ENCODE measurements around the gene CEMIP. TPM values are rescaled to one million over a fixed set of nuclear protein-coding genes. Genes with fewer than 3 reads are reported as not detected.

CEMIP gene
- polyA plus RNA-seq, 3 donors: not detected

GRCh38 chr15:80837006-80837405, 57.8 kb downstream of the CEMIP start:
- H3K4me1 Mint-ChIP-seq: no peaks in the 10 kb centered on the region
- H3K9ac ChIP-seq (ENCODE audit: insufficient read depth, low read length, poor library complexity, severe bottlenecking): no peak overlapping the region
- intact Hi-C loops (cut with micrococcal nuclease): no loop called here
- H3K79me2 ChIP-seq (ENCODE audit: insufficient read depth, low read length): no peaks in the 10 kb centered on the region
- no peak overlapping the region for H3K27ac Mint-ChIP-seq
- no peak overlapping the region for H2AFZ ChIP-seq (ENCODE audit: insufficient read depth, low read depth, low read length, poor library complexity, severe bottlenecking)
- peaks cover 0 to 12% (median 6%) of the 10 kb centered on the region in 3 donors for H3K27me3 Mint-ChIP-seq (ENCODE audit: low read depth in 3 of 3)
- H3K36me3 Mint-ChIP-seq: no peaks in the 10 kb centered on the region
- no peak overlapping the region for H3K4me3 Mint-ChIP-seq
- no peaks in the 10 kb centered on the region for H3K9me3 Mint-ChIP-seq
- H3K27me3 ChIP-seq (ENCODE audit: control insufficient read depth in 2 of 2, insufficient read depth in 2 of 2, low read length in 2 of 2): no peaks in the 10 kb centered on the region
- 96% methylated on average over 3 of the region's 3 CpGs for WGBS (ENCODE audit: insufficient coverage)
- H3K27ac ChIP-seq (ENCODE audit: low read depth in 1 of 2, low read length in 2 of 2): no peak overlapping the region
- H3K4me3 ChIP-seq (replicated peaks in 1 of 3; ENCODE audit: low read depth in 2 of 3, low read length in 3 of 3): no peak overlapping the region
- no peaks in the 10 kb centered on the region for H3K36me3 ChIP-seq (replicated peaks in 1 of 2; ENCODE audit: control insufficient read depth in 1 of 2, insufficient read depth in 2 of 2, low read length in 2 of 2)
- no peak for DNase-seq
- TF ChIP-seq, protein P1, sequence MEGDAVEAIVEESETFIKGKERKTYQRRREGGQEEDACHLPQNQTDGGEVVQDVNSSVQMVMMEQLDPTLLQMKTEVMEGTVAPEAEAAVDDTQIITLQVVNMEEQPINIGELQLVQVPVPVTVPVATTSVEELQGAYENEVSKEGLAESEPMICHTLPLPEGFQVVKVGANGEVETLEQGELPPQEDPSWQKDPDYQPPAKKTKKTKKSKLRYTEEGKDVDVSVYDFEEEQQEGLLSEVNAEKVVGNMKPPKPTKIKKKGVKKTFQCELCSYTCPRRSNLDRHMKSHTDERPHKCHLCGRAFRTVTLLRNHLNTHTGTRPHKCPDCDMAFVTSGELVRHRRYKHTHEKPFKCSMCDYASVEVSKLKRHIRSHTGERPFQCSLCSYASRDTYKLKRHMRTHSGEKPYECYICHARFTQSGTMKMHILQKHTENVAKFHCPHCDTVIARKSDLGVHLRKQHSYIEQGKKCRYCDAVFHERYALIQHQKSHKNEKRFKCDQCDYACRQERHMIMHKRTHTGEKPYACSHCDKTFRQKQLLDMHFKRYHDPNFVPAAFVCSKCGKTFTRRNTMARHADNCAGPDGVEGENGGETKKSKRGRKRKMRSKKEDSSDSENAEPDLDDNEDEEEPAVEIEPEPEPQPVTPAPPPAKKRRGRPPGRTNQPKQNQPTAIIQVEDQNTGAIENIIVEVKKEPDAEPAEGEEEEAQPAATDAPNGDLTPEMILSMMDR (IDR thresholded peaks at IDR 0.05): no peak
- H4K20me1 ChIP-seq (ENCODE audit: insufficient read depth, low read length): no peaks in the 10 kb centered on the region
- no peak overlapping the region for H3K4me2 ChIP-seq (replicated peaks; ENCODE audit: extremely low read depth, low read length, poor library complexity, severe bottlenecking)
- H3K4me1 ChIP-seq (ENCODE audit: control insufficient read depth in 1 of 2, insufficient read depth in 2 of 2, low read length in 2 of 2): no peaks in the 10 kb centered on the region
- H3K9me3 ChIP-seq (replicated peaks in 1 of 2; ENCODE audit: control insufficient read depth in 1 of 2, insufficient read depth in 1 of 2, low read length in 2 of 2): no peaks in the 10 kb centered on the region

DNA sequence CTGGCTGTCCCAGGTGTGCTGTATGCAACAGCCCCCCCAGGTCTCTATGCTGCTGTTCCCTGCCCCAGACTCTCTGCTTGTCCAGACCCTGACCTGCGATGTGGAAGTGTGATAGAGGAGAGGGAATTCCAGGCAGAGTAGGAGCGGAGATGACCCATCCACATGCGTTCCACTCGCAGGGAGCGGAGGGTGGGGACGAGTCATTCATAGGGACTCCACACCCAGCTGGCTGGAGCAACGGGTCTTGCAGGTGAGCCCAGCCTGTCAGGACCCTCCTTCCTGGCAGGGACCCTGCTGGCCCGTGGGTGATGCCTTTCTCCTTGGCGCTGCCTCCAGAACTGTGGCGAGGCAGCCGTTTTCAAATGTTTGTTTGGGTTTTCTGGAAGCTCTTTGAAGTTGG, 58.8 kb downstream of the CEMIP start:
- intact Hi-C loops (cut with micrococcal nuclease): no loop called here
- H3K27ac ChIP-seq (ENCODE audit: low read depth in 1 of 2, low read length in 2 of 2): no peak overlapping the region
- TF ChIP-seq, protein P1 (IDR thresholded peaks at IDR 0.05): no peak
- H3K9ac ChIP-seq (ENCODE audit: insufficient read depth, low read length, poor library complexity, severe bottlenecking): no peak overlapping the region
- H4K20me1 ChIP-seq (ENCODE audit: insufficient read depth, low read length): no peaks in the 10 kb centered on the region
- H3K9me3 ChIP-seq (replicated peaks in 1 of 2; ENCODE audit: control insufficient read depth in 1 of 2, insufficient read depth in 1 of 2, low read length in 2 of 2): no peaks in the 10 kb centered on the region
- H3K27ac Mint-ChIP-seq: peak overlapping the region in 1 of 7 donors; percentile 60
- H3K36me3 ChIP-seq (replicated peaks in 1 of 2; ENCODE audit: control insufficient read depth in 1 of 2, insufficient read depth in 2 of 2, low read length in 2 of 2): no peaks in the 10 kb centered on the region
- H3K4me3 Mint-ChIP-seq: no peak overlapping the region
- H3K27me3 ChIP-seq (ENCODE audit: control insufficient read depth in 2 of 2, insufficient read depth in 2 of 2, low read length in 2 of 2): no peaks in the 10 kb centered on the region
- H3K4me1 ChIP-seq (ENCODE audit: control insufficient read depth in 1 of 2, insufficient read depth in 2 of 2, low read length in 2 of 2): no peaks in the 10 kb centered on the region
- no peaks in the 10 kb centered on the region for H3K36me3 Mint-ChIP-seq
- no peak overlapping the region for H2AFZ ChIP-seq (ENCODE audit: insufficient read depth, low read depth, low read length, poor library complexity, severe bottlenecking)
- no peak overlapping the region for H3K4me3 ChIP-seq (replicated peaks in 1 of 3; ENCODE audit: low read depth in 2 of 3, low read length in 3 of 3)
- H3K4me1 Mint-ChIP-seq: no peaks in the 10 kb centered on the region
- no peaks in the 10 kb centered on the region for H3K79me2 ChIP-seq (ENCODE audit: insufficient read depth, low read length)
- 94% methylated on average over 10 of the region's 11 CpGs for WGBS (ENCODE audit: insufficient coverage)
- H3K27me3 Mint-ChIP-seq (ENCODE audit: low read depth in 3 of 3): peaks cover 0 to 13% (median 6%) of the 10 kb centered on the region in 3 donors
- H3K9me3 Mint-ChIP-seq: no peaks in the 10 kb centered on the region
- H3K4me2 ChIP-seq (replicated peaks; ENCODE audit: extremely low read depth, low read length, poor library complexity, severe bottlenecking): no peak overlapping the region
- DNase-seq: no peak
